GM03348 (cell line): ENCODE measurements around the gene ZNF17.

Experiments used
- DNase-seq: peaks from one replicate; pipeline ENCODE4 v3.0.0; 2012; ENCODE audit warnings: low spot score

The ZNF17 gene

GRCh38 chr19:57434386-57435061, 23.6 kb downstream of the ZNF17 start:
- peak; percentile 16 for DNase-seq

- DNase-seq: peak; percentile 98
Observed at GRCh38 chr19:57435062-57435978, 24.4 kb downstream of the ZNF17 start, which contains the start of gene ZNF749. Gene ZNF749 (plus strand): TSS chr19:57435325. CDS start chr19:57435579, 254 bp downstream.

GRCh38 chr19:57436417-57436816, 25.5 kb downstream of the ZNF17 start:
- no peak for DNase-seq

GRCh38 chr19:57437931-57438330, 27.0 kb downstream of the ZNF17 start:
- no peak for DNase-seq

- DNase-seq: no peak
Observed at GRCh38 chr19:57438925-57439324, 28.0 kb downstream of the ZNF17 start.

GRCh38 chr19:57441979-57442752, 31.2 kb downstream of the ZNF17 start:
- no peak for DNase-seq

GRCh38 chr19:57443121-57443696, 32.2 kb downstream of the ZNF17 start:
- DNase-seq: no peak

- DNase-seq: no peak
Observed at GRCh38 chr19:57452307-57452706, 41.3 kb downstream of the ZNF17 start.

- no peak for DNase-seq
Observed at GRCh38 chr19:57465680-57466381, 54.9 kb downstream of the ZNF17 start.

- no peak for DNase-seq
Observed at GRCh38 chr19:57466489-57466888, 55.5 kb downstream of the ZNF17 start.
